Osteoblast (primary cell): ENCODE measurements around the gene KIF26B. TPM values are rescaled to one million over a fixed set of nuclear protein-coding genes. Genes with fewer than 3 reads are reported as not detected.

Source experiments
- DNase-seq: peaks from one replicate; pipeline ENCODE4 v3.0.0; 2011; ENCODE audit warnings: low spot score, mixed read lengths; ENCODE audit not compliant: insufficient read length; ENCODE audit errors: missing footprints
- H2AFZ ChIP-seq: 2 replicates; pipeline ENCODE4 v1.6.0; 2011; ENCODE audit warnings: mild to moderate bottlenecking, low read length
- H3K27ac ChIP-seq: 2 replicates; pipeline ENCODE4 v1.5.1; 2011; ENCODE audit warnings: mild to moderate bottlenecking, low read depth, low read length, moderate library complexity
- H3K27me3 ChIP-seq: 2 replicates; pipeline ENCODE4 v1.6.0; 2012; ENCODE audit warnings: mild to moderate bottlenecking, control low read depth, inconsistent platforms, low read length, moderate library complexity; ENCODE audit not compliant: insufficient read depth
- H3K36me3 ChIP-seq: 2 replicates; pipeline ENCODE4 v1.5.1; 2011; ENCODE audit warnings: mild to moderate bottlenecking, low read length, control low read depth, moderate library complexity; ENCODE audit not compliant: insufficient read depth
- H3K4me1 ChIP-seq: 2 replicates; pipeline ENCODE4 v1.5.1; 2011; ENCODE audit warnings: mild to moderate bottlenecking, low read length, control low read depth, moderate library complexity; ENCODE audit not compliant: insufficient read depth
- H3K4me2 ChIP-seq: 2 replicates; pipeline ENCODE4 v1.6.0; 2011; ENCODE audit warnings: mild to moderate bottlenecking, low read length; ENCODE audit not compliant: insufficient read depth
- H3K4me3 ChIP-seq: fragments of 200-600 bp; sonication (generic); 3 replicates; pipeline ENCODE4 v1.5.1; 2012; ENCODE audit warnings: mild to moderate bottlenecking, low read length, inconsistent platforms; ENCODE audit not compliant: insufficient read depth
- H3K79me2 ChIP-seq: 2 replicates; pipeline ENCODE4 v1.6.0; 2012; ENCODE audit warnings: mild to moderate bottlenecking, low read length, control low read depth, inconsistent platforms; ENCODE audit not compliant: insufficient read depth
- H3K9me3 ChIP-seq: 2 replicates; pipeline ENCODE4 v1.5.1; 2011; ENCODE audit warnings: low read depth, low read length, control low read depth
- H4K20me1 ChIP-seq: 2 replicates; pipeline ENCODE4 v1.6.0; 2012; ENCODE audit warnings: mild to moderate bottlenecking, low read length, control low read depth; ENCODE audit not compliant: insufficient read depth
- CTCF ChIP-seq: IDR thresholded peaks from 2 replicates; pipeline ENCODE4 v1.5.1; 2011; ENCODE audit warnings: mild to moderate bottlenecking, low read depth, low read length, moderate library complexity; ENCODE audit errors: extremely low read depth
- small RNA-seq: library from RNA; depleted of rRNA; stranded (forward); fragments of <200 nt; gene quantifications from one replicate; pipeline ENCODE3, GENCODE V24; 2012
- total RNA-seq: library from RNA; depleted of rRNA; stranded (reverse); fragments of >200 nt; gene quantifications from 2 replicates; pipeline ENCODE4 v1.2.3, GENCODE V29; 2012

Gene KIF26B
- total RNA-seq, 1 donor, result 22.1 TPM

GRCh38 chr1:245753807-245754206, 599.0 kb downstream of the KIF26B start:
- TF ChIP-seq CTCF, result no peak

DNA sequence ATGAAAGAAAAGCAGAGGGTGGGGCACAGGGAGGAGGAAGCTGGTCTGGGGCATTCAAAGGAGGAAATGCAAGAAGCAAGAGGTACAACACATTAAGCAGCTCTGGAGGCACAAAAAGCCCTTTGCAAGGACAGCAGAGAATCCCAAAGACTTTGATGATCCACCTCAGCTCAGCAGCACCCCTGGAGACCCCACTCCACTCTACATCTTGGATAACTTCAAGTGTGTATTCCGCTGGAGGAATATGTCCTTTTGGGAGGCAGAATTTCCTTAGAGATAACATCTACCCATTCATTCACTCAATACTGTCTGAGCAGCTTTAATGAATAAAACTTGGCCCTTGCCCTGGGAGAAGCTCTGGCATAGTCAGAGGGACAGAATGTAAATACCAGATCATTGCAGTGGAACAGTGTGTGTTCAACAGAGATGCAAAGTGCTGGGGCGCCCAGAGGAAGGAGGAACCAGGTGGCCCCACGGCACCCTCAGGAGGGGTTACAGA, 599.7 kb downstream of the KIF26B start:
- no peak for TF ChIP-seq CTCF
- H3K4me3 ChIP-seq, result no peak overlapping the region
- no peak overlapping the region for H3K27ac ChIP-seq
- no peaks in the 10 kb centered on the region for H3K9me3 ChIP-seq
- H3K27me3 ChIP-seq, result no peaks in the 10 kb centered on the region
- no peak overlapping the region for H3K4me2 ChIP-seq
- no peaks in the 10 kb centered on the region for H3K36me3 ChIP-seq
- no peaks in the 10 kb centered on the region for H4K20me1 ChIP-seq
- DNase-seq, result no peak
- no peak overlapping the region for H2AFZ ChIP-seq
- H3K4me1 ChIP-seq, result peaks cover 2% of the 10 kb centered on the region
- H3K79me2 ChIP-seq, result no peaks in the 10 kb centered on the region

More at GRCh38 chr1:245753807-245754206, 599.0 kb downstream of the KIF26B start:
- Histone ChIP-seq H3K27me3 (no peaks in the 10 kb centered on the region), H3K79me2 (no peaks in the 10 kb centered on the region), H3K4me3 (no peak overlapping the region), H3K9me3 (no peaks in the 10 kb centered on the region), H3K4me1 (peaks cover 2% of the 10 kb centered on the region), H3K4me2 (no peak overlapping the region), H3K36me3 (peaks cover under 1% of the 10 kb centered on the region), H3K27ac (no peak overlapping the region), H2AFZ (no peak overlapping the region), H4K20me1 (no peaks in the 10 kb centered on the region)
- DNase-seq, result no peak

Small RNA genes within 50 kb of the gene (small RNA-seq; reads per million reads assigned to genes)
- gene DNAJC19P8 (not detected), gene RNU1-132P (not detected)
